LNCaP clone FGC (cell line): ENCODE results near the gene NDUFAF3.
"Not testable (repeated sequence)": the region's sequence is repeated elsewhere in the genome, so short reads cannot be mapped to it uniquely, and the experiment has no call there.

Experiments used
- DNase-seq: peaks from one replicate; pipeline ENCODE4 v3.0.0-alpha.2; 2011; ENCODE audit warnings: low read depth
- H3K4me3 ChIP-seq: 2 replicates; pipeline ENCODE4 v1.5.1; 2011; ENCODE audit warnings: mild to moderate bottlenecking, low read depth, low read length, control low read depth
- TF ChIP-seq, protein P1 (sequence below): IDR thresholded peaks from 2 replicates; pipeline ENCODE4 v1.5.1; 2012; ENCODE audit warnings: mild to moderate bottlenecking; ENCODE audit not compliant: control insufficient read depth, insufficient read depth; ENCODE audit errors: extremely low read depth

The NDUFAF3 gene

DNA sequence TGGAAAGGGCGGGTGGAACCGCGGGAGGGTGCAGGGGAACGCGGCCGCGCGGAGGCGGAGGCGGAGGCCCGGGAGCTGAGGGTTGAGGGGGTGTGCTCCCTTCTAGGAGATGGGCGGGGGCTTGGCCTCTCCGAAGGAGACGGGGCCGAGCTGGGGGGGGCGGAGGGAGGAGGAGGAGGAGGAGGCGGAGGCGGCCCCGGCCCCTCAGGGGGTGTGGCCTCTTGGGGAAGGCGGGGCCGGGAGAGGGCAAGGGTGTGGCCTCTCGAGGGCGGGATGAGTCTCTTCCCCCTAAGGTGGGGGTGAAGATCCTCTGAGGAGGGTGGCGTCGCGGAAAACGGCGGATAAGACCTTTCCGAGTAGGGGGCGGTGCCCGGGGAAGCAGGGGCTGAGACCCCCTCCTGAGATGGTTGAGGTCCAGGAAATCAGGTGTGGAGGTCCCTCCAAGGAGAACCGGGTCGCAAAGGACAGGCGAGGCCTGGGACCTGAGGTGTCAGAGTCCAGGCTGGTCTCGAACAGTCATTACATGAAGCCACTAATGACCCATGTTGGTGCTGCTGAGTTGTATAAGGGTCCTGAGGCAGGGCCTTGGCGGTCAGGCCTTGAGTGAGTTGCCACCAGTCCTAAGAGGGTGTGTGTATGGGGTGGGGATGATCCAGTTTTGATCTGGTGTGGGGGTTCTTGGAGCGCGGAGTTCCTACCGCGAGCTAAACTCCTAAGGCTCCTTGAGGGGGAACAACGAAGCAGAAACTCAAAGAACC is 14.0 kb upstream of the NDUFAF3 start:
- TF ChIP-seq, protein P1, sequence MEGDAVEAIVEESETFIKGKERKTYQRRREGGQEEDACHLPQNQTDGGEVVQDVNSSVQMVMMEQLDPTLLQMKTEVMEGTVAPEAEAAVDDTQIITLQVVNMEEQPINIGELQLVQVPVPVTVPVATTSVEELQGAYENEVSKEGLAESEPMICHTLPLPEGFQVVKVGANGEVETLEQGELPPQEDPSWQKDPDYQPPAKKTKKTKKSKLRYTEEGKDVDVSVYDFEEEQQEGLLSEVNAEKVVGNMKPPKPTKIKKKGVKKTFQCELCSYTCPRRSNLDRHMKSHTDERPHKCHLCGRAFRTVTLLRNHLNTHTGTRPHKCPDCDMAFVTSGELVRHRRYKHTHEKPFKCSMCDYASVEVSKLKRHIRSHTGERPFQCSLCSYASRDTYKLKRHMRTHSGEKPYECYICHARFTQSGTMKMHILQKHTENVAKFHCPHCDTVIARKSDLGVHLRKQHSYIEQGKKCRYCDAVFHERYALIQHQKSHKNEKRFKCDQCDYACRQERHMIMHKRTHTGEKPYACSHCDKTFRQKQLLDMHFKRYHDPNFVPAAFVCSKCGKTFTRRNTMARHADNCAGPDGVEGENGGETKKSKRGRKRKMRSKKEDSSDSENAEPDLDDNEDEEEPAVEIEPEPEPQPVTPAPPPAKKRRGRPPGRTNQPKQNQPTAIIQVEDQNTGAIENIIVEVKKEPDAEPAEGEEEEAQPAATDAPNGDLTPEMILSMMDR: no peak
- no peak for DNase-seq
- H3K4me3 ChIP-seq: peak overlapping the region; percentile 96

DNA sequence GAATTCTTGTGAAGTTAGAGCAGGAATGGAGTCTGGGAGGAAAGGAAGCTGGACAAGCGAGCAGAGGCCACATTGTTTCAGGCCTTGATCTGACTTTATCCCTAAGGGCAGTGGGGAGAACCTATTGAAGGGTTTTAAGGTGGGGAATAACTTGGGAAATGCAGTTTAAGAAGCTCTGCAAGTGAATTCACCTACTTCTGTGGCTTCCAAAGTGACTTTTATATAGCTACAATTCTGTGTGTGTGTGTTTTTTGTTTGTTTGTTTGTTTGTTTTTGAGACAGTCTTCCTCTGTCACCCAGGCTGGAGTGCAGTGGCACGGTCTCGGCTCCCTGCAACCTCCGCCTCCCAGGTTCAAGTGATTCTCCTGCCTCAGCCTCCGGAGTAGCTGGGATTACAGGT is 13.3 kb upstream of the NDUFAF3 start:
- H3K4me3 ChIP-seq: peak overlapping the region; percentile 96; the same call in 1 of the 2 replicates

DNA sequence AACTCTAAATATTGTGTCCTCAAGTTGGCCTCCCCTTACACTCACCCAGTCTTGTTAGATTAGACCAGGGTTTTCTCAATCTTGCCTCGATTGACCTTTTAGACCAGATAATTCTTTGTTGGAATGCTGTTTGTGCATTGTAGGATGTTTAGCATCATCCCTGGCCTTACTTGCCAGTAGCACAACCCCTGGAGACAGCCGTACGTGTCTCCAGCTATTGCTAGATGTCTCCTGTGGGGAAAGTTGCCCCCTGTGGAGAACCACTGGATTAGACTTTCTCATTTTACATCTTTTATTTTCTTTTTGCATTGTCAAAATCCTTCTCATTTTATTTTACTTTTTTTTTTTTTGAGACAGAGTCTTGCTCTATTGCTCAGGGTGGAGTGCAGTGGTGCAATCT is 12.5 kb upstream of the NDUFAF3 start:
- DNase-seq: no peak
- TF ChIP-seq, protein P1: no peak
- H3K4me3 ChIP-seq: no peak overlapping the region

More for the DNA sequence above, 13.3 kb upstream of the NDUFAF3 start:
- not testable (repeated sequence) for DNase-seq

DNA sequence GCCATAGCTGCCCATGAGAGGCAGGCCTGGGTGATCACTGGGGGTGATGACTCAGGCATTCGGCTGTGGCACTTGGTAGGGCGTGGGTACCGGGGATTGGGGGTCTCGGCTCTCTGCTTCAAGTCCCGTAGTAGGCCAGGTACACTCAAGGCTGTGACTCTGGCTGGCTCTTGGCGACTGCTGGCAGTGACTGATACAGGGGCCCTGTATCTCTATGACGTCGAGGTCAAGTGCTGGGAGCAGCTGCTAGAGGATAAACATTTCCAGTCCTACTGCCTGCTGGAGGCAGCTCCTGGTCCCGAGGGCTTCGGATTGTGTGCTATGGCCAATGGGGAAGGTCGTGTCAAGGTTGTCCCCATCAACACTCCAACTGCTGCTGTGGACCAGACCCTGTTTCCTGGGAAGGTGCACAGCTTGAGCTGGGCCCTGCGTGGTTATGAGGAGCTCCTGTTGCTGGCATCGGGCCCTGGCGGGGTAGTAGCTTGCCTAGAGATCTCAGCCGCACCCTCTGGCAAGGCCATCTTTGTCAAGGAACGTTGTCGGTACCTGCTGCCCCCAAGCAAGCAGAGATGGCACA is 9.4 kb upstream of the NDUFAF3 start:
- DNase-seq: no peak
- TF ChIP-seq, protein P1: no peak
- no peak overlapping the region for H3K4me3 ChIP-seq

DNA sequence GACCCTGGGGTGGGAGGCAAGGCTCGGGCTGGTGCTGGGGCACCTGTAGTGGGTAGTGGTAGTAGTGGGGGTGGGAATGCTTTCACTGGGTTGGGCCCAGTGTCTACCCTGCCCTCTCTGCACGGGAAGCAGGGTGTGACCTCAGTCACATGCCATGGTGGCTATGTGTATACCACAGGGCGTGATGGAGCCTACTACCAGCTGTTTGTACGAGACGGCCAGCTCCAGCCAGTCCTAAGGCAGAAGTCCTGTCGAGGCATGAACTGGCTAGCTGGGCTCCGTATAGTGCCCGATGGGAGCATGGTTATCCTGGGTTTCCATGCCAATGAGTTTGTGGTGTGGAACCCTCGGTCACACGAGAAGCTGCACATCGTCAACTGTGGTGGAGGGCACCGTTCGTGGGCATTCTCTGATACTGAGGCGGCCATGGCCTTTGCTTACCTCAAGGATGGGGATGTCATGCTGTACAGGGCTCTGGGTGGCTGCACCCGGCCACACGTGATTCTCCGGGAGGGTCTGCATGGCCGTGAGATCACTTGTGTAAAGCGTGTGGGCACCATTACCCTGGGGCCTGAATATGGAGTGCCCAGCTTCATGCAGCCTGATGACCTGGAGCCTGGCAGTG is 8.7 kb upstream of the NDUFAF3 start:
- H3K4me3 ChIP-seq: no peak overlapping the region
- TF ChIP-seq, protein P1: no peak
- no peak for DNase-seq

DNA sequence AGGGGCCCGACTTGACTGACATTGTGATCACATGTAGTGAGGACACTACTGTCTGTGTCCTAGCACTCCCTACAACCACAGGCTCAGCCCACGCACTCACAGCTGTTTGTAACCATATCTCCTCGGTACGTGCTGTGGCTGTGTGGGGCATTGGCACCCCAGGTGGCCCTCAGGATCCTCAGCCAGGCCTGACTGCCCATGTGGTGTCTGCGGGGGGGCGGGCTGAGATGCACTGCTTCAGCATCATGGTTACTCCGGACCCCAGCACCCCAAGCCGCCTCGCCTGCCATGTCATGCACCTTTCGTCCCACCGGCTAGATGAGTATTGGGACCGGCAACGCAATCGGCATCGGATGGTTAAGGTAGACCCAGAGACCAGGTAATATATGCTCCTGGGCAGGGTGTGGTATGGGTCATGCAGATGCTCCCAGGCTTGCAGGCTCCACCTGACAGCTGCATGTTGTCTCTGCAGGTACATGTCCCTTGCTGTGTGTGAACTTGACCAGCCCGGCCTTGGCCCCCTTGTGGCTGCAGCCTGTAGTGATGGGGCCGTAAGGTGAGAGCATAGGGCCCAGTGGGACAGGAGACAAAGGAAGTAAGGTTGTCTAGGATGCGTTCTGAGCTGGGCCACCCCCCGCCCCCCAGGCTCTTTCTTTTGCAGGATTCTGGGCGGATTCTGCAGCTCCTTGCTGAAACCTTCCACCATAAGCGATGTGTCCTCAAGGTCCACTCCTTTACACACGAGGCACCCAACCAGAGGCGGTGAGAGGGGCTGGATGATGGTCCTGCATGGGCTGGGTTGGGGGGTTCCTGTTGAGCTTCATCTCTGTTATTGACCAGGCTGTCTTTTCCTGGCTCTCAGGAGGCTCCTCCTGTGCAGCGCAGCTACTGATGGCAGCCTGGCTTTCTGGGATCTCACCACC is 7.9 kb upstream of the NDUFAF3 start:
- TF ChIP-seq, protein P1: peak; percentile 62
- DNase-seq: no peak

More for the DNA sequence above, 7.9 kb upstream of the NDUFAF3 start:
- no peak overlapping the region for H3K4me3 ChIP-seq
